GM12865 (cell line): ENCODE measurements around the gene OLR1.

Experiments used
- DNase-seq: peaks from one replicate; pipeline ENCODE4 v3.0.0; 2010; ENCODE audit warnings: low read depth
- H3K4me3 ChIP-seq: 2 replicates; pipeline ENCODE4 v1.5.1; 2011; ENCODE audit warnings: mild to moderate bottlenecking, low read depth, low read length, control low read depth
- TF ChIP-seq, protein P1 (sequence below): IDR thresholded peaks from 2 replicates; pipeline ENCODE4 v1.5.1; 2011; ENCODE audit warnings: low read length, control low read depth, low read depth, inconsistent platforms; ENCODE audit not compliant: insufficient read depth; ENCODE audit errors: missing control alignments

OLR1 gene

DNA sequence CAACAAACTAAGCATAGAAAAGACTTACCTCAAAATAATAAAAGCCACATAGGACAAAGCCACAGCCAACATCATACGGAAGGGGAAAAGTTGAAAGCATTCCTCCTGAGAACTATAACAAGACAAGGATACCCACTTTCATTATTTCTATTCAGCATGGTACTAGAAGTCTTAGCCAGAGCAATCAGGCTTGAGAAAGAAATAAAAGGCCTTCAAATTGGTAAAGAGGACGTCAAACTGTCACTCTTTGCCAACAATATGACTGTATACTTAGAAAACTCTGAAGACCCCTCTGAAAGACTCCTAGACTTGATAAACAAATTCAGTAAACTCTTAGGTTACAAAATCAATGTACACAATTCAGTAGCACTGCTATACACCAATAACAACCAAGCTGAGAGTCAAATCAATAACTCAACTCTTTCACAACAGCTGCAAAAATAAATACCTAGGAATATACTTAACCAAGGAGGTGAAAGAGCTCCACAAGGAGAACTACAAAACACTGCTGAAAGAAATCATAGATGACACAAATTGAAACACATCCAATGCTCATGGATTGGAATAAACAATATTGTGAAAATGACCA lies 61.6 kb downstream of the OLR1 start:
- TF ChIP-seq, protein P1, sequence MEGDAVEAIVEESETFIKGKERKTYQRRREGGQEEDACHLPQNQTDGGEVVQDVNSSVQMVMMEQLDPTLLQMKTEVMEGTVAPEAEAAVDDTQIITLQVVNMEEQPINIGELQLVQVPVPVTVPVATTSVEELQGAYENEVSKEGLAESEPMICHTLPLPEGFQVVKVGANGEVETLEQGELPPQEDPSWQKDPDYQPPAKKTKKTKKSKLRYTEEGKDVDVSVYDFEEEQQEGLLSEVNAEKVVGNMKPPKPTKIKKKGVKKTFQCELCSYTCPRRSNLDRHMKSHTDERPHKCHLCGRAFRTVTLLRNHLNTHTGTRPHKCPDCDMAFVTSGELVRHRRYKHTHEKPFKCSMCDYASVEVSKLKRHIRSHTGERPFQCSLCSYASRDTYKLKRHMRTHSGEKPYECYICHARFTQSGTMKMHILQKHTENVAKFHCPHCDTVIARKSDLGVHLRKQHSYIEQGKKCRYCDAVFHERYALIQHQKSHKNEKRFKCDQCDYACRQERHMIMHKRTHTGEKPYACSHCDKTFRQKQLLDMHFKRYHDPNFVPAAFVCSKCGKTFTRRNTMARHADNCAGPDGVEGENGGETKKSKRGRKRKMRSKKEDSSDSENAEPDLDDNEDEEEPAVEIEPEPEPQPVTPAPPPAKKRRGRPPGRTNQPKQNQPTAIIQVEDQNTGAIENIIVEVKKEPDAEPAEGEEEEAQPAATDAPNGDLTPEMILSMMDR = no peak
- DNase-seq = no peak
- H3K4me3 ChIP-seq = no peak overlapping the region
